Right forelimb (tissue), 1 donor: ENCODE results near the gene HIGD1C.
"Not testable (repeated sequence)": the region's sequence is repeated elsewhere in the genome, so short reads cannot be mapped to it uniquely, and the experiment has no call there.

Experiments used
- DNase-seq: peaks from one replicate; pipeline ENCODE4 v3.0.0-alpha.2; 2018

HIGD1C gene

GRCh38 chr12:50934371-50934851 lies 17.9 kb upstream of the HIGD1C start:
- DNase-seq: no peak

- no peak for DNase-seq
Observed at GRCh38 chr12:50934981-50935807, 17.1 kb upstream of the HIGD1C start.

GRCh38 chr12:50936821-50937530 lies 15.4 kb upstream of the HIGD1C start:
- DNase-seq: no peak

GRCh38 chr12:50937653-50938052 lies 14.7 kb upstream of the HIGD1C start:
- no peak for DNase-seq

GRCh38 chr12:50947933-50948626 lies 4.3 kb upstream of the HIGD1C start:
- no peak for DNase-seq

GRCh38 chr12:50948798-50949197 lies 3.5 kb upstream of the HIGD1C start:
- DNase-seq: no peak

- no peak for DNase-seq
Observed at GRCh38 chr12:50949801-50950302, 2.5 kb upstream of the HIGD1C start.

GRCh38 chr12:50951112-50951511 lies 1.2 kb upstream of the HIGD1C start:
- no peak for DNase-seq

GRCh38 chr12:50953047-50953446 lies 703 bp downstream of the HIGD1C start:
- no peak for DNase-seq

GRCh38 chr12:50954789-50955188 lies 2.4 kb downstream of the HIGD1C start:
- not testable (repeated sequence) for DNase-seq

GRCh38 chr12:50955288-50955687 lies 2.9 kb downstream of the HIGD1C start:
- no peak for DNase-seq

GRCh38 chr12:50955697-50956096 lies 3.4 kb downstream of the HIGD1C start:
- no peak for DNase-seq

GRCh38 chr12:50960130-50960529 lies 7.8 kb downstream of the HIGD1C start:
- DNase-seq: no peak

- DNase-seq: no peak
Observed at GRCh38 chr12:50961708-50962107, 9.4 kb downstream of the HIGD1C start.

- DNase-seq: no peak
Observed at GRCh38 chr12:50964432-50964831, 12.1 kb downstream of the HIGD1C start.

GRCh38 chr12:50971946-50972345 lies 19.6 kb downstream of the HIGD1C start:
- DNase-seq: no peak

- no peak for DNase-seq
Observed at GRCh38 chr12:50979369-50980052, 27.2 kb downstream of the HIGD1C start.

- no peak for DNase-seq
Observed at GRCh38 chr12:50980545-50980944, 28.2 kb downstream of the HIGD1C start.

GRCh38 chr12:50981319-50982239 lies 29.2 kb downstream of the HIGD1C start:
- no peak for DNase-seq

GRCh38 chr12:50984586-50985298 lies 32.4 kb downstream of the HIGD1C start:
- DNase-seq: no peak

- no peak for DNase-seq
Observed at GRCh38 chr12:50985322-50985721, 33.0 kb downstream of the HIGD1C start.
